NCI-H146 treated with DMSO at 0.1 percent for 48 hours (cell line): ENCODE results near the gene ZBTB14.

Source experiments
- DNase-seq: peaks from one replicate; lab custom pipeline; 2025; ENCODE audit not compliant: unreplicated experiment; lab: John Stamatoyannopoulos, UW

ZBTB14 gene, protein sequence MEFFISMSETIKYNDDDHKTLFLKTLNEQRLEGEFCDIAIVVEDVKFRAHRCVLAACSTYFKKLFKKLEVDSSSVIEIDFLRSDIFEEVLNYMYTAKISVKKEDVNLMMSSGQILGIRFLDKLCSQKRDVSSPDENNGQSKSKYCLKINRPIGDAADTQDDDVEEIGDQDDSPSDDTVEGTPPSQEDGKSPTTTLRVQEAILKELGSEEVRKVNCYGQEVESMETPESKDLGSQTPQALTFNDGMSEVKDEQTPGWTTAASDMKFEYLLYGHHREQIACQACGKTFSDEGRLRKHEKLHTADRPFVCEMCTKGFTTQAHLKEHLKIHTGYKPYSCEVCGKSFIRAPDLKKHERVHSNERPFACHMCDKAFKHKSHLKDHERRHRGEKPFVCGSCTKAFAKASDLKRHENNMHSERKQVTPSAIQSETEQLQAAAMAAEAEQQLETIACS

DNA sequence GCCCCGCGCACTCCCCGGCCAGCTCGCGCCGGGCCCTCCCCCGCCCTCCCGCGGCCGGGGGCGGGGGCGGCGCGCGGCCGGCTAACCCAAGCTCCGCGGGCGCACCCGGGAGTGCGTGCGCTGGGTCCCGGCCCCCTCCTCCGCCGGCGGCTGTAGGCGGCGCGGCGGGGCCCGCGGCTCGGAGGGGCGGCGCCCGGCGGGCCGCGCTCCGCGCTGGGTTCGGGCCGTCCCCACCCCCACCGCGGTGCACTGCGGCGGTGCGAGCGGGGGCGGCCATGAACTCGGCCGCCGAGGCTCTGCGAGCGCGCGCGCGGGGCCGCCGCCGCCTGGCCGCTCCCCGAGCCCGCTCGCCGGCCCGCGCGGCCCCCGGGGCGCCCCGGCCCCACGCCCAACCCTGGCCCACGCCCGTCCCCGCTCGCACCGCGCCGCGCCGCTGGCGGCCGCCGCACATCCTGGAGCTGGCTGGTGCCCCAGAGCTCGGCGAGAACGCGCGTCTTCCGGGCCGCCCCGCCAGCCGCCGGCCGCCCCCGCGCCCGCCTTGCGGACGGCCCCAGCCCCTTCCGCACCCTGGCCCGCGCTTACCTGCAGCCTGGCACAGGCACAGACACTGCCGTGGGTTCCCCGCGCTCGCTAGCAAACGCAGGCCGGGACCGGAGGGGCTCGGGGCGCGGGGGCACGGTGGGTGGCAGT is at the start of gene ZBTB14:
Gene ZBTB14, minus strand, starts transcription at position 496 of the 690 bp plus-strand sequence. CDS start 2,480 bp downstream, outside the sequence.
- DNase-seq = peak; percentile 47

DNA sequence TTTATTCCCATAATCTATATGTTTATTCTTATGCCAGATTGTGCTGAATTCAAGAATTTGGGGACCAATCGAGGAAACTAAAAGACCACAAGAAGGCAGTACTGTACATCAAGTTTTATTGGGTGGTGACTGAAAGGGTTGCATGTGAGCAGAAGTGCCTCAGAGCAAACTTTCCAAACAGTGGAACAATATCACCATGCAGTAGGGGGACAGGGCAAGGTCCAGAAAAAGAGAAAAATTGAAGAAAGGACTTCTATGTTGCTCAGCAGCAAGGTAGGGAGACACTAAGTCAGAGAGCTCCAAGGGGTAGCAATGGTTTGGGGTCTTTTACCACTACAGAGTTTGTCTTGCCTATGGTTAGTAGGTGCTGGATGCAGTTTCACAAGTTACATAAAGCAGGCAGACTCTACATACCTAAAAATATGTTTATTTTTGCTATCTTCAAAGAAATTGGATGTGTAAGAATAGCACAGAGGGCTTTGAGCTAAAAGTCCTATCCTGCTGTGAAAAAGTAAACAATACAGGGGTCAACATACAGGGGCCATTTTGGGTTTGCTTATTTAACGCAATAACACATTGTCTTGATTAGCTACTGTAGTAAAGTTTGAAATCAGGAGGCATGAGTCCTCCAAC is 43.8 kb upstream of the ZBTB14 start:
- DNase-seq = no peak

DNA sequence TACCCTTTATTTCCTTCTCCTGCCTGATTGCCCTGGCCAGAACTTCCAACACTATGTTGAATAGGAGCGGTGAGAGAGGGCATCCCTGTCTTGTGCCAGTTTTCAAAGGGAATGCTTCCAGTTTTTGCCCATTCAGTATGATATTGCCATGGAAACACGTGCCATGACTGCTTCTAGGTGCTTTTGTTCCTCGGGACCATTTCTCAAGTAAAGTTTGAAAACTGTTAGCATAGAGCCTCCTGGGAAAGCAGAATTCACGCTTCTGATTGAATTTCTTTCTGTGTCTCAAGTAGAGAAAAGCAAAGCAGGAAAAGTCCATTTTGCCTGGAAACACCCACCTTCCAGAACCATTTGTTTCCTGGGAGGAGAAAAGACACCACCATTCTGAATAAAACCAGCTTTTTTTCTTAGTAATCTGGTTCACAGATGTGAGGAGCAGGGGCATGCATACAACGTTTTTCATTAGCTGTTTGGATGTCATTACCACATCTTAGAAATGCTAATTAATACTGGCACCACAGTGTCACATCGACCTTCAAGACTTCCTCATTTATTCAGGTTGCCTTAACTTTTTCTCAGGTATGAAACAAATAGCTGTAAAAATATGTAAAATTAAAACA is 39.0 kb upstream of the ZBTB14 start:
- no peak for DNase-seq

DNA sequence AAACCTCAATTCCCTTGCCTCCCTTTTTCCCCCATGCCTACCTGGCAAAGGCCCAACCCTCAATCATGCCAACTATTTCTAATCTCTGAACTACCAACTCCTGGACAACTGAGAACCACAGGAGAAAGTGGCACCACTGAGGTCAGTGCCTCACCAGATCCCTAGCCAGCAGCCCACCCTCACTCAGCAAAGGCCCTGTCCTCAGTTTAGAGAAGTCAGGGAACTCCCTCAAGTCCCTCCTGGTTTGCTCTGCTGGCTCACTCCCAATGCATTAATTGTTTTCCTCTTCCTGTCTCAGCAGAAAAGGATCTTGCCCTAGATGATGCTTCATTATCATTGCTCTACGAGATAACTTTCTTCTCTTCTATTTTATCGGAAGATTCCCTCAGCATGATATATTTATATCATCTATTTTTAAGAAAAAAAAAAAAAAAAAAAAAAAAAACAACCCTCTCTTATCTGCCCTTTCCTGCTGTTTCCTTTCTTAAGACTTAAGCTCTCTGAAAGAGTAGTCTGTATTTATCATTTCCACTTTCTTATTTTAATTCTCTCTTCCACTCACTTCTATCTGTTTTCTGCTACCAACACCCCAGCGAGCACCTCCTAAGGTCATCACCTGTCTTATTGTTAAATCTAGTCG is 22.7 kb upstream of the ZBTB14 start:
- DNase-seq = no peak

DNA sequence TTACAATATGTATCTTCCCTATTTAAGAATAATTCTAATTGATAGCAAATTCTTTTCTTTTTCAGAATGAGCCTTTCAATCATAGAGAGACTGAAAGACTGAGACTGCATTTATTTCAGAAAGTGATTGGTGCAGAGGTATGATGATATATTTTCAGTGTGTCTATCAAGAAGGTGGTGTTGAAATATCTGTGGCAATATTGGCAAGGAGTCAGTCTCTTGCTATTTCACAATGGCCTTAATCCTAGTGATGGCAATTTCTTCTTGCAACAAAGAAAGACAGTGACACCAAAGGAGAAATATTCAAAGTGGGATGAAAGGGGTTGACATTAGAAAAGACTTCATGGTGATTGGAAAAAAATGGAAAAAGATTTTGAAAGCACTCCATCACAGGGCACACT is 21.7 kb upstream of the ZBTB14 start:
- DNase-seq = no peak

DNA sequence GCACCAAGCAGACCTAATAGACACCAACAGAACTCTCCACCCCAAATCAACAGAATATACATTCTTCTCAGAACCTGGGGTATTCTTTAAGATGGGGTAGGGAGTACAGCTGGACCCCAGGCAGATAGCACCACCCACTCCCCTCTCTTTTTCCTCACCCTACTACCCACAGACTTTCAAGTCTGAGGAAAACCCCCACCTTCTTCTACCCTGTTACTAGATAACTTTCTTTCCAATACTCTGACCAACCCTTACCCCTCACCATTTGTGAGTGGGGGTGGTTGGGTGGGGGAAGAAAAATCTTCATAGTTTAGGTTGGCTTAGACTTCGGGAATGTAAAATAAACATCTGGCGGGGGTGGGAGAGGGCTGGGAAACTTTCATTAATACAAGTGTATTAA is 20.3 kb upstream of the ZBTB14 start:
- no peak for DNase-seq

DNA sequence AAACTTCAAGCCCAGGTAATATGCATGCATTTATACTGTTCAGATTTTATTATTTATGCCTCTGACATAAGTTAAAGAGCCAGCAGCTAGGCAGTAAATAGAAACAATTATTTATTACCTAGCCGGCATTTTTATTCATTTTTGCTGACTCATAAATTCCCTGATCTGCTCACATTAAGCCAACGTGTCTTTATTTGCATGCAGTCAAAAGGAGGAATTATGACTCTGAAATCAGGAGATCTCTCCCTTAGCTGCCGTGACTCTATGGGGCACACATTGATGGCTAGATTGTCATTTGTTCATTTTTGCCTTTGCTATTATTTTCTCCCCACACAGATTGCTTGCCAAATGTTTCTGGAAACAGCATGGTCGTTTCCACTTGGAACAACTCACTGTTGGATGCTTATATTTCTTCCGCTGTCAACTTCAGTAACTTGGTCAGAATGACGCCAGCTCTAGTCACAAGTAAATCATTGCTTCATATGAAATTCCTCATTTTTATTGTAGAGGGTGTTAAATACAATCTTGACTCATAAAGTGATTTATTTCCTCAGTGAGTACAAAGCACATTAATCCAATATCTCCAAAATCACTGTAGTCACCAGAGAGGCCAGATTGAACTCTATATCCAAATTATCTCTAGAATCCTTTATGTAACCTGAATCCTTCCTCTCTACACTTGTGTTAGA is 15.9 kb upstream of the ZBTB14 start:
- no peak for DNase-seq

DNA sequence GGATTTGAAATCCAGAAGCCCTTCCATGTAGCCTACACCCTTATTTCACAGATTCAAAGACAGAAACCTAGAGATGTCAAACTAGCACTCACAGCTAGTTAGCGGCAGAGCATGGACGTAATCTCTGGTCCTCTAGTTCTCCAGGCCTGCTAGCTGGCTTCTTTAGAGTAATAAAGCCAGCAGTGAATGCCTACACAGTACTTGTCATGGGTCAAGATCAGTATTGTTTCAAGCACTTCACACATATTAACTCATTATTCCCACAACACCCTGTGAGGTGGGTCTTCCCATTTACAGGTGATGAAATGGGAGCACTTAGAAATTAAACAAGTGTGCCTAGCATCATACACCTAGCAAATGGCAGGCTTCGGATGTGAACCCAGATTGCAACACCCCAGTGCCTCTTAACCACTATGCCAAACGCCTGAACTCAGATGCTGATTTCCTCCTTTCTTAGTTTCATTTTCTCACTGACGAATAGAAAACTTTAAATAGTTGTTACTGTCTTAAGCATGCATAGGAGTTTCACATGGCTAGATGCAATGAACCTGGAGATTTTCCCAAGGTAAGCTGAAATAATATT is 14.5 kb upstream of the ZBTB14 start:
- DNase-seq = no peak

DNA sequence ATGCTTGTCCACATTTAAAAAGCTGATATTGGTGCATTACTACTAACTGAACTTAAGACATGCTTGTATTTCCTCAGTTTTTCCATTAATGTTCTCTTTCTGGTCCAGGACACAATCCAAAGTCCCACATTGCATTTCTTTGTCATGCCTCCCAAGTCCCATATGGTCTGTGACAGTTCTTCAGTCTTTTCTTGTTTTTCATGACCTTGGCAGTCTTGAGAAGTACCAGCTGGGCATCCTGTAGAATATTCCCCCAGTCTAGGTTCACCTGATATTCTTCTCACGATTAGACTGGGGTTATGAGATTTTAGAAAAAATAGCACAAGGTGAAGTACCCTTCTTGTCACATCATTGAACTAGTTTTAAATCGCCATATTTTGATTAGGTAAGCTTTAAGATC is 10.3 kb upstream of the ZBTB14 start:
- DNase-seq = no peak

DNA sequence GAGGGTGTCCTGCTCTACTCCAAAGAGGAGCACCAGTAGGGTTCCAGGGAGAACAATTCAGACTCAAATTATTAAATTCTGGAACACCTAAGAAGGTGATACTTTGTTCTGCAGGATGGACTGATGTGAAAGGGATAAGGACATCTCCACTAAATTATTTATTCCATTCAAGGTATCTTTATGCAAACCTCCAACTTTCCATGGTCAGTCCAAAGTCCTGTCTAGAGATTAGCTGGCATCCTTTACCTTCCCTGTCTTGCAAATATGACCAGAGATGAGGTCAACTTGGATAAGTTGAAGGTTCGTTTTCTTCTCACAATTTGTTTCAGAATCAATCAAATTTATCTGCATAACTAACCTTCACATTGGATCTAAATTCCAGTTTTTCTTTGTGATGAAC is 8.7 kb upstream of the ZBTB14 start:
- no peak for DNase-seq

DNA sequence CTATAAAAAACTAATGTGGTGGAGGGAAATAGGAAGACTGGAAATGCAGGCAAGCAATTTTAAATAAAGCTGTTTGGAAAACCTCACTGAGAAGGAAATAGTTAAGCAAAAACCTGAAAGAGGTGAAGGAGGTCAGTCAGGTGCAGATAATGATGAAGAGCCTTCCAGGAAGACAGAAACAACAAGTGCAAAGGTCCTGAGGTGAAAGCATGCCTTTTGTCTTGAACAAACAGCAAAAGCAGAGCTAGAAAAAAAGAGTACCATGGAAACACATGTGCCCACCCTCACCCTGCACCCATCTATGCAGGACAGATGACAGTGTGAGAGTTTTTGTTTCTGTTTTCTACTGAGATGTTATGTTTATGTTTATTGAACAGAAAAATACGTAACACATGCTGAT is 8.1 kb upstream of the ZBTB14 start:
- DNase-seq = no peak

DNA sequence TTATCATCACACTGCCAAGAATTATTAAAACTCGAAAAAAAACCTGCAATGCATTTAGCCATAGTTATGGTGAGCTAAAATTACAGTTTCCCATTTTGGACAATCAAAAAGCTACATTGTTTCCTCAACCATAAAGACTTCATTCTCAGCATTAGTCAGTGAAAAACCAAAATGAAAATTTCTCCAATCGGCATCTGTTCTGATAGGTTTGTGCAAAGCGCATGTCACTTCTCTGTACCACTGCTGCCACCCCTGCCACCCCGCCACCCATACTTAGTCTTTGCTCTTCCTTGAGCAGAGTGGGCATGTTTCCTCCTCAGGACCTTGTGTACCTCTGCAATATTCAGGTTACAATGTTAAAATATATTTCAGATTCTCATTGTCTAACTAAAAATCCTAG is 7.1 kb upstream of the ZBTB14 start:
- no peak for DNase-seq

DNA sequence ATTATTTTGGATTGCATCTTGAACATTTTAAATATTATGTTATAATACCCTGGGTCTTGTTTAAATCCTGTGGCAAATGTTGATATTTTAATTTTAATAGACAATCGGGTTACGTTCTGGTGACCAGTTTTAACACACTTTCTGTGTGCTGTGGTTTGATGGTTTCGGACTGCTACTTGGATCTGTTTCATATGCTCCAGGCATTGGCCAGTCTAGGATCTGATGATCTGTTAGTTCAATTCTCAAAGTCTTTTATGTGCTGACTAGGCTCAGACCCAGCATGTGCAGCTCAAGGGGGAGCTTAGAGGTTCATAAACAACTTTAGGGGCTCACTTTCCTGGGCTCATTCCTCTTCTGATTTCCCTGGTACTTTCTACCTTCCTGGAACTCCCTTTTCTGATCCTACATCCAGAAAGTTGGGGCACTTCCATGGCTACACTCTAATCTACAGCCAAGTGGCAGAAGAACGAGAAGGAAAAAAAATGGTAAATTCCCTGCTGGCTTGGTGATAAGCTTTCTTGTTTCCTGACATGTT is 5.0 kb upstream of the ZBTB14 start:
- no peak for DNase-seq

DNA sequence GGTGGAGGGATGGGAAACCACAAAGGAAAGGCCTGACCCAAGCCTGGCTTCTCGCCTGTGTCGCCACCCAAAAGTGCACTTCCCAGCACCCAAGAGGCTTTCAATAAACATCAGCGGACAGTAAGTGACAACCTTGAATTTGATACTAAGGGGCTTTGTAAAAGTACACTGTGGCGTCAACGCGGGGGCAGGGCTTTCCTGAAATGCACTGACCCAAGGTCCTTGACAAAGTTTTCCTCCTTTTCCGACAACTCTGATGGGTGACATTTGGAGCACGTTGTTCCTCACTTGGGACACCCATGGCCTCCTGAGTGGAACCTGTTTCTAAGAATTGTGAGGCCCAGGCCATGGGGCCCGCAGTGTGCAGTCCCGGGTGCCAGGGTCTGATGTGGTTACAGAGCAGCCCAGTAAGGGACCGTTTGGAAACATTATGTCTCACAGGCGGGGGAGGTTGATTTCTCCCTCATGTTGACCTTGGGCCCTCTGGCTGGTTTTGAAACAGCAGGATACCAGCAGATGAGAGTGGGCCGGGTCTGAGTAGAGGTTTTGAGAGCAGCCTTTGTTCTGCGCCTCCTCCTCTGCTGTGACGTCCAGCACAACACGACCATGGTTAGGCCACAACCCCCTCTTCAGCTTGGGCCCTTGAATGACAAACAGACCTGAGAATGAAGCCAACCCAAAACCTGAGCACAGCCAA is 2.8 kb upstream of the ZBTB14 start:
- DNase-seq = no peak

DNA sequence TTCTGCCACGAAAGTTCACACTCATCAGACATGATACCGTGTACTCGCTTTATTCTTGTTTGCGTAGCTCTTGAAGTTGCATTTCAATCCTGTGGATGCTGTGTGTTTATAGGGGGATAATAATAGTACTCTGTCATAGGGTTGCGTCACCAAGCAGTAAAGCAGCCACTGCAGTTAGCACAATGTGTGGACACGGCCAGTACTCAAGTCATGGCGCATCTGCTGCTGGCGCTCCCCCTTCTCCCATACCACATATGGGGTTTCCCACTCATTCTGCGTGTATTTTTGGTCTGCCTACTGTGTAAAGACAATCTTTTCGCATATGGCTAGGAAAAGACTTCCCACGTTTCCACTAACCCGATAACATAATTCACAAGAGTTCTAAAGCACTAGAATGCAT is 2.1 kb upstream of the ZBTB14 start:
- no peak for DNase-seq

DNA sequence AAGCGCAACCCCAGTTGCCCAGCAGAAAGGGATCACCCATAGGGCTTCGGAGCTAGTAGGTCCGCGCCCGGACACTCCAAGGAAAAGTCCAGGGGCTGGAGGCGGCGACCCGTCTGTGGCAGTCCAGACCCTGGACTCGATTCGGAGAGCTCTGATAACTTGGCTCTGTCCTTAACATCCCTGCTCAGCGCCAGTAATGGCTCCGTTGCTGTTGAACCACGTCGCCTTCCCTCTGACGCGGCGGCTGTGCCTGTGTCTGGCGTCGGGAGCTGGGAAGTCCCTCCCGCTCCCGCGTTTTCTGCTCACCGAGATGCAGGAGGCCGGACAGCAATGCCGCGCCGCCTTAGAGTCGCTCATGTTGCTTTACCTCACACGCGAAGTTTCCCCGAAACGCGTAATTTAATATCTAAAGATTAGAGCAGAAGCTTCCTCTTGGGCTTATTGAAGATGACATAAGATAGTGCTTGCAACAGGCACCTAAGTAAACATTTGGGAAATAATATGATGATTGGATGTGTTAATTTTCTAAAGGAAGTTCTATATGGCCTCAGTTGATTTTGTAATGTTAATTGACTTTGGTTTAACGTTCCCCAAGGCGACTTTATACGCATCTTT is 1.3 kb upstream of the ZBTB14 start:
- peak; percentile 76 for DNase-seq

DNA sequence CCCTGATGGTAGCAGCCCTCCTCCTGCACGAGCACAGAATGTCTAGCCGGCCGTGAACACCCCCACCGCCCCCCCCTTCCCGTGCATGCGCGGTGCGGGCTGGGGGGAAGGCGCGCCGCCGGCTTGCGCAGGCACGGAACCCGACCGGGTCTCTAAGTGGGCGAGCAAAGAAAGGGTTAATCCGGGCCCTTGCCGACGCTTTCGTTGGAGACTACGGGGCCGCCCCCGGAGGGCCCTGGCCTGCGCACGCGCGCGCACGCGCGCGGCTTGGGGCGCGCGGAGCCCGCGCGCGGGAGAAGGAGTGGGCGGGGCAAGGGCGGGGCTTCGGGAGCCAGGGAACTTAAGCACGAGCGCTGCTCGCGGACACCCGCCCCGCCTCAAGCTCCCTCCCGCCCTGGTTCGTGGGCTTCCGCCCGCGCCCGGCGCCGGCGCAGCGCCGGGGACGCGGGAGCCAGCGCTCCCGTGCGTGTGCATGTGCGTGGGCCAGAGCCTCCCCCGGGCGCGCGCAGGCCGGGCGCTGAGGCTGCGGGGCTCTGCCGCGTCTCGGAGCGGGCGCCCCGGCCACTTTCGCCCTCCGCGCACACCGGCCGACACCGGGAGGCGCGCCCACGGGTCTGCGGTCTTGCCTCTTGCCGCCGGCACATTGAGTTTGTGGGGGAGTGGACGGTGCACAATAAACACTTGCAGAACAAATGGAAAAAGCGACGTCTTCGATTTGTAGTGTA is 617 bp upstream of the ZBTB14 start:
- peak; percentile 90 for DNase-seq
